Measurements from ENCODE around the gene RABGAP1L.

The RABGAP1L gene

GRCh38 chr1:174900317-174900716, 741.0 kb downstream of the RABGAP1L start:
- TF ChIP-seq POLR2AphosphoS5 (IDR thresholded peaks at IDR 0.05; ENCODE audit: borderline replicate concordance, low read depth, low read length) (no peak), EZH2 (IDR thresholded peaks at IDR 0.05) (no peak), FOXP2 (optimal IDR thresholded peaks at IDR 0.05; ENCODE audit: control extremely low read depth, extremely low read length, insufficient read depth) (no peak)
- no peaks in the 10 kb centered on the region for H3K9me3 ChIP-seq (ENCODE audit: low read depth, low read length)
- H3K36me3 ChIP-seq (ENCODE audit: insufficient read depth, low read length), result no peaks in the 10 kb centered on the region
- H3K27ac ChIP-seq, result no peak overlapping the region
- H3K9ac ChIP-seq (ENCODE audit: insufficient read length), result no peak overlapping the region
- DNase-seq (ENCODE audit: low read depth, low spot score), result no peak
- H3K4me3 ChIP-seq, result no peak overlapping the region

- H3K36me3 ChIP-seq (ENCODE audit: insufficient read depth, low read length), result no peaks in the 10 kb centered on the region
- TF ChIP-seq EZH2 (IDR thresholded peaks at IDR 0.05) (no peak), FOXP2 (optimal IDR thresholded peaks at IDR 0.05; ENCODE audit: control extremely low read depth, extremely low read length, insufficient read depth) (no peak), POLR2AphosphoS5 (IDR thresholded peaks at IDR 0.05; ENCODE audit: borderline replicate concordance, low read depth, low read length) (no peak)
- H3K4me3 ChIP-seq, result no peak overlapping the region
- no peak for DNase-seq (ENCODE audit: low read depth, low spot score)
- H3K9me3 ChIP-seq (ENCODE audit: low read depth, low read length), result no peaks in the 10 kb centered on the region
- H3K9ac ChIP-seq (ENCODE audit: insufficient read length), result no peak overlapping the region
- H3K27ac ChIP-seq, result no peak overlapping the region
Observed at GRCh38 chr1:174902531-174903099, 743.3 kb downstream of the RABGAP1L start.

GRCh38 chr1:174911606-174912005, 752.3 kb downstream of the RABGAP1L start:
- DNase-seq (ENCODE audit: low read depth, low spot score), result no peak
- H3K36me3 ChIP-seq (ENCODE audit: insufficient read depth, low read length), result no peaks in the 10 kb centered on the region
- H3K27ac ChIP-seq, result no peak overlapping the region
- no peak overlapping the region for H3K9ac ChIP-seq (ENCODE audit: insufficient read length)
- TF ChIP-seq FOXP2 (optimal IDR thresholded peaks at IDR 0.05; ENCODE audit: control extremely low read depth, extremely low read length, insufficient read depth) (no peak), EZH2 (IDR thresholded peaks at IDR 0.05) (no peak), POLR2AphosphoS5 (IDR thresholded peaks at IDR 0.05; ENCODE audit: borderline replicate concordance, low read depth, low read length) (no peak)
- H3K9me3 ChIP-seq (ENCODE audit: low read depth, low read length), result no peaks in the 10 kb centered on the region
- no peak overlapping the region for H3K4me3 ChIP-seq

- Histone ChIP-seq H3K4me3 (no peak overlapping the region), H3K9me3 (ENCODE audit: low read depth, low read length) (no peaks in the 10 kb centered on the region), H3K9ac (ENCODE audit: insufficient read length) (no peak overlapping the region), H3K36me3 (ENCODE audit: insufficient read depth, low read length) (no peaks in the 10 kb centered on the region), H3K27ac (no peak overlapping the region)
- no peak for DNase-seq (ENCODE audit: low read depth, low spot score)
- TF ChIP-seq EZH2 (IDR thresholded peaks at IDR 0.05), result no peak
Observed at GRCh38 chr1:174912264-174912663, 752.9 kb downstream of the RABGAP1L start.

GRCh38 chr1:174913225-174913903, 754.0 kb downstream of the RABGAP1L start:
- H3K4me3 ChIP-seq, result no peak overlapping the region
- H3K9me3 ChIP-seq (ENCODE audit: low read depth, low read length), result no peaks in the 10 kb centered on the region
- TF ChIP-seq FOXP2 (optimal IDR thresholded peaks at IDR 0.05; ENCODE audit: control extremely low read depth, extremely low read length, insufficient read depth), result no peak
- no peak for TF ChIP-seq POLR2AphosphoS5 (IDR thresholded peaks at IDR 0.05; ENCODE audit: borderline replicate concordance, low read depth, low read length)
- no peak for TF ChIP-seq EZH2 (IDR thresholded peaks at IDR 0.05)
- H3K36me3 ChIP-seq (ENCODE audit: insufficient read depth, low read length), result no peaks in the 10 kb centered on the region
- H3K27ac ChIP-seq, result no peak overlapping the region
- no peak for DNase-seq (ENCODE audit: low read depth, low spot score)
- H3K9ac ChIP-seq (ENCODE audit: insufficient read length), result no peak overlapping the region

GRCh38 chr1:174914991-174915390, 755.7 kb downstream of the RABGAP1L start:
- no peak for DNase-seq (ENCODE audit: low read depth, low spot score)
- no peaks in the 10 kb centered on the region for H3K9me3 ChIP-seq (ENCODE audit: low read depth, low read length)
- H3K36me3 ChIP-seq (ENCODE audit: insufficient read depth, low read length), result no peaks in the 10 kb centered on the region
- 0 out of 2 replicates have a peak overlapping the region, but pooled peaks have one; percentile 26 for H3K27ac ChIP-seq
- TF ChIP-seq EZH2 (IDR thresholded peaks at IDR 0.05), result no peak
- no peak for TF ChIP-seq FOXP2 (optimal IDR thresholded peaks at IDR 0.05; ENCODE audit: control extremely low read depth, extremely low read length, insufficient read depth)
- no peak for TF ChIP-seq POLR2AphosphoS5 (IDR thresholded peaks at IDR 0.05; ENCODE audit: borderline replicate concordance, low read depth, low read length)
- no peak overlapping the region for H3K9ac ChIP-seq (ENCODE audit: insufficient read length)
- H3K4me3 ChIP-seq, result no peak overlapping the region

- DNase-seq (ENCODE audit: low read depth, low spot score), result no peak
- Histone ChIP-seq H3K27ac (no peak overlapping the region), H3K4me3 (no peak overlapping the region), H3K9me3 (ENCODE audit: low read depth, low read length) (no peaks in the 10 kb centered on the region), H3K9ac (ENCODE audit: insufficient read length) (no peak overlapping the region), H3K36me3 (ENCODE audit: insufficient read depth, low read length) (no peaks in the 10 kb centered on the region)
- TF ChIP-seq EZH2 (IDR thresholded peaks at IDR 0.05), result no peak
- no peak for TF ChIP-seq FOXP2 (optimal IDR thresholded peaks at IDR 0.05; ENCODE audit: control extremely low read depth, extremely low read length, insufficient read depth)
- TF ChIP-seq POLR2AphosphoS5 (IDR thresholded peaks at IDR 0.05; ENCODE audit: borderline replicate concordance, low read depth, low read length), result no peak
Observed at GRCh38 chr1:174916846-174917245, 757.5 kb downstream of the RABGAP1L start.

- DNase-seq (ENCODE audit: low read depth, low spot score), result no peak
- no peaks in the 10 kb centered on the region for H3K9me3 ChIP-seq (ENCODE audit: low read depth, low read length)
- H3K27ac ChIP-seq, result no peak overlapping the region
- H3K36me3 ChIP-seq (ENCODE audit: insufficient read depth, low read length), result no peaks in the 10 kb centered on the region
- H3K9ac ChIP-seq (ENCODE audit: insufficient read length), result no peak overlapping the region
- H3K4me3 ChIP-seq, result no peak overlapping the region
- TF ChIP-seq EZH2 (IDR thresholded peaks at IDR 0.05) (no peak), FOXP2 (optimal IDR thresholded peaks at IDR 0.05; ENCODE audit: control extremely low read depth, extremely low read length, insufficient read depth) (no peak), POLR2AphosphoS5 (IDR thresholded peaks at IDR 0.05; ENCODE audit: borderline replicate concordance, low read depth, low read length) (no peak)
Observed at GRCh38 chr1:174920093-174920492, 760.8 kb downstream of the RABGAP1L start.

GRCh38 chr1:174922121-174922520, 762.8 kb downstream of the RABGAP1L start:
- Histone ChIP-seq H3K4me3 (no peak overlapping the region), H3K9me3 (ENCODE audit: low read depth, low read length) (no peaks in the 10 kb centered on the region), H3K36me3 (ENCODE audit: insufficient read depth, low read length) (no peaks in the 10 kb centered on the region), H3K27ac (no peak overlapping the region), H3K9ac (ENCODE audit: insufficient read length) (no peak overlapping the region)
- TF ChIP-seq EZH2 (IDR thresholded peaks at IDR 0.05), result no peak
- no peak for TF ChIP-seq POLR2AphosphoS5 (IDR thresholded peaks at IDR 0.05; ENCODE audit: borderline replicate concordance, low read depth, low read length)
- no peak for TF ChIP-seq FOXP2 (optimal IDR thresholded peaks at IDR 0.05; ENCODE audit: control extremely low read depth, extremely low read length, insufficient read depth)
- DNase-seq (ENCODE audit: low read depth, low spot score), result no peak
